ENCODE results near the gene CHD3. TPM values are rescaled to one million over a fixed set of nuclear protein-coding genes. Genes with fewer than 3 reads are reported as not detected.

The CHD3 gene
- total and polyA plus RNA-seq, 2 donors from 2014 or later: 41.5 to 94.6 TPM

GRCh38 chr17:7840441-7840840 is 48.1 kb upstream of the CHD3 start:
- no peak for TF ChIP-seq CTCF (IDR thresholded peaks at IDR 0.05; ENCODE audit: borderline replicate concordance, extremely low read depth, insufficient read depth)
- DNase-seq (no peak), FAIRE-seq (no peak)
- intact Hi-C loops (cut with DNase I): no loop called here
- Histone ChIP-seq H3K27me3 (ENCODE audit: control insufficient read depth, insufficient read depth, low read length) (no peaks in the 10 kb centered on the region), H3K4me3 (ENCODE audit: low read length in 3 of 3) (no peak overlapping the region), H3K4me1 (ENCODE audit: control insufficient read depth in 2 of 3, insufficient read depth in 2 of 3, low read depth in 1 of 3, low read length in 3 of 3) (peaks cover 7 to 42% (median 18%) of the 10 kb centered on the region in 3 donors), H3K27ac (ENCODE audit: low read depth in 2 of 2, low read length in 2 of 2) (peak overlapping the region in 1 of 2 donors; percentile 97), H3K9ac (ENCODE audit: low read length in 3 of 3) (no peak overlapping the region), H3K36me3 (ENCODE audit: control insufficient read depth in 2 of 3, insufficient read depth in 3 of 3, low read length in 3 of 3) (peaks cover 0 to 6% (median 0%) of the 10 kb centered on the region in 3 donors), H3K9me3 (ENCODE audit: control insufficient read depth in 2 of 3, insufficient read depth in 1 of 3, low read length in 3 of 3) (no peaks in the 10 kb centered on the region)

- FAIRE-seq (no peak), DNase-seq (no peak)
- peak overlapping the region; percentile 21 to 99 (median 74) for H3K9ac ChIP-seq (ENCODE audit: low read length in 3 of 3)
- no peaks in the 10 kb centered on the region for H3K9me3 ChIP-seq (ENCODE audit: control insufficient read depth in 2 of 3, insufficient read depth in 1 of 3, low read length in 3 of 3)
- no peak for TF ChIP-seq CTCF (IDR thresholded peaks at IDR 0.05; ENCODE audit: borderline replicate concordance, extremely low read depth, insufficient read depth)
- H3K4me3 ChIP-seq (ENCODE audit: low read length in 3 of 3): peak overlapping the region; percentile 63 to 94 (median 75)
- peaks cover 0 to 6% (median 0%) of the 10 kb centered on the region in 3 donors for H3K36me3 ChIP-seq (ENCODE audit: control insufficient read depth in 2 of 3, insufficient read depth in 3 of 3, low read length in 3 of 3)
- H3K27ac ChIP-seq (ENCODE audit: low read depth in 2 of 2, low read length in 2 of 2): peak overlapping the region; percentile 97 to 99
- H3K27me3 ChIP-seq (ENCODE audit: control insufficient read depth, insufficient read depth, low read length): no peaks in the 10 kb centered on the region
- intact Hi-C loops (cut with DNase I): no loop called here
- H3K4me1 ChIP-seq (ENCODE audit: control insufficient read depth in 2 of 3, insufficient read depth in 2 of 3, low read depth in 1 of 3, low read length in 3 of 3): peaks cover 7 to 45% (median 21%) of the 10 kb centered on the region in 3 donors
Observed at GRCh38 chr17:7840875-7841274, 47.7 kb upstream of the CHD3 start.

GRCh38 chr17:7841396-7841914 is 47.1 kb upstream of the CHD3 start:
- intact Hi-C loops (cut with DNase I): no loop called here
- Histone ChIP-seq H3K9ac (ENCODE audit: low read length in 3 of 3) (peak overlapping the region; percentile 69 to 99 (median 74)), H3K9me3 (ENCODE audit: control insufficient read depth in 2 of 3, insufficient read depth in 1 of 3, low read length in 3 of 3) (no peaks in the 10 kb centered on the region), H3K27me3 (ENCODE audit: control insufficient read depth, insufficient read depth, low read length) (no peaks in the 10 kb centered on the region), H3K4me1 (ENCODE audit: control insufficient read depth in 2 of 3, insufficient read depth in 2 of 3, low read depth in 1 of 3, low read length in 3 of 3) (peaks cover 7 to 45% (median 21%) of the 10 kb centered on the region in 3 donors), H3K27ac (ENCODE audit: low read depth in 2 of 2, low read length in 2 of 2) (peak overlapping the region; percentile 97 to 99), H3K36me3 (ENCODE audit: control insufficient read depth in 2 of 3, insufficient read depth in 3 of 3, low read length in 3 of 3) (peaks cover 0 to 8% (median 1%) of the 10 kb centered on the region in 3 donors), H3K4me3 (ENCODE audit: low read length in 3 of 3) (peak overlapping the region; percentile 75 to 94 (median 82))
- DNase-seq: peak in 2 of 5 donors; percentile 86 to 97
- peak; percentile 5 for TF ChIP-seq CTCF (IDR thresholded peaks at IDR 0.05; ENCODE audit: borderline replicate concordance, extremely low read depth, insufficient read depth)
- no peak for FAIRE-seq
